H9 (cell line): ENCODE data around the gene NPTX1. TPM values are rescaled to one million over a fixed set of nuclear protein-coding genes. Genes with fewer than 3 reads are reported as not detected.

Experiments
- DNase-seq: peaks from one replicate; pipeline ENCODE4 v3.0.0-alpha.2; 2017
- H2AFZ ChIP-seq: one replicate; pipeline ENCODE4 v1.6.1; 2013; ENCODE audit warnings: mild to moderate bottlenecking, low read length, control low read depth, moderate library complexity
- H2AK5ac ChIP-seq: 2 replicates; pipeline ENCODE4 v1.6.1; 2013; ENCODE audit warnings: low read length, control low read depth, mixed read lengths; ENCODE audit not compliant: insufficient read length
- H2BK120ac ChIP-seq: one replicate; pipeline ENCODE4 v1.6.1; 2013; ENCODE audit warnings: low read depth, mild to moderate bottlenecking, low read length, control low read depth, inconsistent platforms; ENCODE audit not compliant: poor library complexity, severe bottlenecking
- H2BK12ac ChIP-seq: 2 replicates; pipeline ENCODE4 v1.6.1; 2013; ENCODE audit warnings: low read length, control low read depth, mixed read lengths, low read depth; ENCODE audit not compliant: insufficient read length
- H2BK15ac ChIP-seq: 2 replicates; pipeline ENCODE4 v1.6.1; 2013; ENCODE audit warnings: low read depth, low read length, control low read depth
- H2BK20ac ChIP-seq: one replicate; pipeline ENCODE4 v1.6.1; 2013; ENCODE audit warnings: low read depth, mild to moderate bottlenecking, low read length, control low read depth, inconsistent platforms; ENCODE audit not compliant: poor library complexity, severe bottlenecking
- H2BK5ac ChIP-seq: 2 replicates; pipeline ENCODE4 v1.6.1; 2013; ENCODE audit warnings: low read length, control low read depth, mixed read lengths; ENCODE audit not compliant: insufficient read length
- H3K14ac ChIP-seq: 2 replicates; pipeline ENCODE4 v1.6.1; 2013; ENCODE audit warnings: low read length, control low read depth; ENCODE audit not compliant: insufficient read depth
- H3K18ac ChIP-seq: 2 replicates; pipeline ENCODE4 v1.6.1; 2013; ENCODE audit warnings: low read depth, mild to moderate bottlenecking, mixed read lengths, low read length, control low read depth; ENCODE audit not compliant: insufficient read length
- H3K23ac ChIP-seq: 2 replicates; pipeline ENCODE4 v1.6.1; 2013; ENCODE audit warnings: low read length, control low read depth, mixed read lengths, low read depth; ENCODE audit not compliant: insufficient read length
- H3K23me2 ChIP-seq: 2 replicates; pipeline ENCODE4 v1.6.1; 2013; ENCODE audit warnings: low read depth, mild to moderate bottlenecking, mixed read lengths, low read length, control low read depth; ENCODE audit not compliant: insufficient read length, poor library complexity, severe bottlenecking
- H3K27ac ChIP-seq: 2 replicates; pipeline ENCODE4 v1.5.1; 2013; ENCODE audit warnings: low read length, control low read depth, mixed read lengths, low read depth; ENCODE audit not compliant: insufficient read length
- H3K27me3 ChIP-seq: 2 replicates; pipeline ENCODE4 v1.6.1; 2013; ENCODE audit warnings: low read length, control low read depth, inconsistent platforms; ENCODE audit not compliant: insufficient read depth
- H3K4ac ChIP-seq: 2 replicates; pipeline ENCODE4 v1.6.1; 2013; ENCODE audit warnings: low read depth, mild to moderate bottlenecking, control low read depth, inconsistent platforms, low read length, moderate library complexity
- H3K4me1 ChIP-seq: 2 replicates; pipeline ENCODE4 v1.6.1; 2013; ENCODE audit warnings: low read length, control low read depth, inconsistent platforms; ENCODE audit not compliant: insufficient read depth
- H3K4me2 ChIP-seq: 2 replicates; pipeline ENCODE4 v1.6.1; 2013; ENCODE audit warnings: low read length, control low read depth, mixed read lengths; ENCODE audit not compliant: insufficient read length, insufficient read depth
- H3K56ac ChIP-seq: 2 replicates; pipeline ENCODE4 v1.6.1; 2013; ENCODE audit warnings: low read depth, mild to moderate bottlenecking, mixed read lengths, low read length, control low read depth; ENCODE audit not compliant: insufficient read length
- H3K79me1 ChIP-seq: 2 replicates; pipeline ENCODE4 v1.6.1; 2013; ENCODE audit warnings: low read depth, mild to moderate bottlenecking, moderate library complexity, low read length, control low read depth, inconsistent platforms; ENCODE audit not compliant: insufficient read depth, poor library complexity, severe bottlenecking
- H3K79me2 ChIP-seq: 2 replicates; pipeline ENCODE4 v1.6.1; 2013; ENCODE audit warnings: low read length, control low read depth, inconsistent platforms; ENCODE audit not compliant: insufficient read depth
- H3K9ac ChIP-seq: 2 replicates; pipeline ENCODE4 v1.6.1; 2013; ENCODE audit warnings: low read length, control low read depth, mixed read lengths; ENCODE audit not compliant: insufficient read length; ENCODE audit errors: extremely low read depth
- H3K9me3 ChIP-seq: one replicate; pipeline ENCODE4 v1.6.1; 2013; ENCODE audit warnings: low read depth, low read length, inconsistent platforms; ENCODE audit not compliant: control insufficient read depth
- H3T11ph ChIP-seq: one replicate; pipeline ENCODE4 v1.6.1; 2013; ENCODE audit warnings: mild to moderate bottlenecking, low read length, control low read depth, inconsistent platforms
- H4K20me1 ChIP-seq: one replicate; pipeline ENCODE4 v1.6.1; 2013; ENCODE audit not compliant: control insufficient read depth, insufficient read length, insufficient read depth
- H4K5ac ChIP-seq: 2 replicates; pipeline ENCODE4 v1.6.1; 2013; ENCODE audit warnings: low read depth, mild to moderate bottlenecking, mixed read lengths, low read length, control low read depth; ENCODE audit not compliant: insufficient read length
- H4K8ac ChIP-seq: replicated peaks from 2 replicates; pipeline ENCODE4 v1.6.1; 2013; ENCODE audit warnings: low read length, control low read depth, mixed read lengths, low read depth; ENCODE audit not compliant: insufficient read length
- H4K91ac ChIP-seq: 2 replicates; pipeline ENCODE4 v1.6.1; 2013; ENCODE audit warnings: low read depth, mild to moderate bottlenecking, moderate library complexity, mixed read lengths, low read length, control low read depth; ENCODE audit not compliant: insufficient read length
- H3K27ac Mint-ChIP-seq, 3 experiments: 2 replicates in 2 of 3; 3 replicates in 1 of 3; pipeline ENCODE4 v1.8.0; 2020 to 2021; ENCODE audit warnings: mixed read lengths in 3 of 3, mild to moderate bottlenecking in 1 of 3, moderate library complexity in 1 of 3
- H3K27me3 Mint-ChIP-seq: 2 replicates; pipeline ENCODE4 v1.8.0; 2021; ENCODE audit warnings: low read depth, mild to moderate bottlenecking, moderate library complexity, mixed read lengths
- H3K36me3 Mint-ChIP-seq, 3 experiments: 2 replicates in 2 of 3; 3 replicates in 1 of 3; pipeline ENCODE4 v1.8.0; 2020 to 2021; ENCODE audit warnings: low read depth in 3 of 3, mixed read lengths in 3 of 3; ENCODE audit not compliant: insufficient read depth in 1 of 3
- H3K4me1 Mint-ChIP-seq, 2 experiments: 2 replicates each; pipeline ENCODE4 v1.8.0; 2020; ENCODE audit warnings: mixed read lengths in 2 of 2
- H3K4me3 Mint-ChIP-seq, 2 experiments: 2 replicates in 1 of 2; 3 replicates in 1 of 2; pipeline ENCODE4 v1.8.0; 2020 to 2021; ENCODE audit warnings: mild to moderate bottlenecking in 2 of 2, mixed read lengths in 2 of 2, moderate library complexity in 1 of 2
- H3K9me3 Mint-ChIP-seq, 2 experiments: 2 replicates in 1 of 2; 3 replicates in 1 of 2; pipeline ENCODE4 v1.8.0; 2020; ENCODE audit warnings: mild to moderate bottlenecking in 2 of 2, mixed read lengths in 2 of 2, moderate library complexity in 1 of 2
- CTCF ChIP-seq: fragments of 200-600 bp; sonication (generic); conservative IDR thresholded peaks from 3 replicates; pipeline ENCODE4 v1.8.0; 2021; ENCODE audit warnings: antibody characterized with exemption, mild to moderate bottlenecking
- WGBS: extraction: QIAGEN DNeasy Blood & Tissue Kit; methylation state at CpG from one replicate; pipeline ENCODE4 v1.1.7; 2013; ENCODE audit warnings: missing lambda C conversion rate, low lambda C conversion rate, mixed read lengths; ENCODE audit not compliant: insufficient read length; ENCODE audit errors: extremely low coverage; 5-methylcytosine and 5-hydroxymethylcytosine counted together
- total RNA-seq: library from RNA; stranded (reverse); gene quantifications from 2 replicates; pipeline ENCODE4 v1.2.1, GENCODE V29; 2021

The NPTX1 gene
- total RNA-seq, 1 experiment from 2014 or later, result 20.5 TPM

GRCh38 chr17:80499961-80500665, 23.7 kb upstream of the NPTX1 start:
- H3K4me2 ChIP-seq, result no peak overlapping the region
- H3K27me3 ChIP-seq, result no peaks in the 10 kb centered on the region
- H3K9ac ChIP-seq, result no peak overlapping the region
- H3K4me1 ChIP-seq, result no peaks in the 10 kb centered on the region
- Mint-ChIP-seq H3K4me3 (no peak overlapping the region), H3K27ac (no peak overlapping the region), H3K9me3 (peaks cover 3% of the 10 kb centered on the region in 2 experiments; a peak in 2 of 5 replicates), H3K36me3 (no peaks in the 10 kb centered on the region), H3K27me3 (peaks cover 59% of the 10 kb centered on the region), H3K4me1 (peaks cover 4 to 20% of the 10 kb centered on the region in 2 experiments)
- no peak overlapping the region for H2BK20ac ChIP-seq
- WGBS, result no CpG with 5 or more reads among the region's 22 CpGs
- no peaks in the 10 kb centered on the region for H3K9me3 ChIP-seq
- H4K20me1 ChIP-seq, result no peaks in the 10 kb centered on the region
- H2AFZ ChIP-seq, result no peak overlapping the region
- H3K79me2 ChIP-seq, result no peaks in the 10 kb centered on the region
- no peak overlapping the region for H2BK120ac ChIP-seq
- no peaks in the 10 kb centered on the region for H3K23me2 ChIP-seq
- no peak overlapping the region for H3K56ac ChIP-seq
- no peak overlapping the region for H4K5ac ChIP-seq
- no peak overlapping the region for H3K4ac ChIP-seq
- H2BK15ac ChIP-seq, result no peak overlapping the region
- no peak overlapping the region for H4K8ac ChIP-seq
- H3K79me1 ChIP-seq, result no peaks in the 10 kb centered on the region
- H3T11ph ChIP-seq, result no peak overlapping the region
- H2BK12ac ChIP-seq, result no peak overlapping the region
- H3K18ac ChIP-seq, result no peak overlapping the region
- no peak for DNase-seq
- H3K14ac ChIP-seq, result no peak overlapping the region; the same call in 1 of the 2 replicates
- no peak overlapping the region for H2AK5ac ChIP-seq
- H4K91ac ChIP-seq, result no peak overlapping the region
- H3K23ac ChIP-seq, result no peak overlapping the region
- no peak overlapping the region for H3K27ac ChIP-seq
- H2BK5ac ChIP-seq, result no peak overlapping the region
- TF ChIP-seq CTCF, result no peak
